SIG-M5 (cell line): Measurements from ENCODE around the gene CSTA.
A peak's percentile ranks its signal among the peaks of the same experiment; 100 is the strongest.

Experiments used
- DNase-seq: peaks from one replicate; lab custom pipeline; 2025; lab: John Stamatoyannopoulos, UW

CSTA gene

GRCh38 chr3:122324871-122325323 is at the start of gene CSTA:
CSTA (plus strand) TSS chr3:122325248; CDS start chr3:122325293, 45 bp downstream.
- peak; percentile 66 for DNase-seq

GRCh38 chr3:122281891-122282290 is 43.2 kb upstream of the CSTA start:
- no peak for DNase-seq

GRCh38 chr3:122283796-122284445 is 41.1 kb upstream of the CSTA start:
- DNase-seq, result no peak

- DNase-seq, result no peak
Observed at GRCh38 chr3:122284486-122284885, 40.6 kb upstream of the CSTA start.

GRCh38 chr3:122294359-122294758 is 30.7 kb upstream of the CSTA start:
- DNase-seq, result no peak

- DNase-seq, result peak; percentile 75
Observed at GRCh38 chr3:122295266-122296062, 29.6 kb upstream of the CSTA start.

GRCh38 chr3:122298239-122298638 is 26.8 kb upstream of the CSTA start:
- DNase-seq, result no peak

- no peak for DNase-seq
Observed at GRCh38 chr3:122299215-122299614, 25.8 kb upstream of the CSTA start.

- DNase-seq, result no peak
Observed at GRCh38 chr3:122299872-122300460, 25.1 kb upstream of the CSTA start.

GRCh38 chr3:122301063-122301462 is 24.0 kb upstream of the CSTA start:
- no peak for DNase-seq

- no peak for DNase-seq
Observed at GRCh38 chr3:122305818-122306621, 19.0 kb upstream of the CSTA start.

- no peak for DNase-seq
Observed at GRCh38 chr3:122306622-122306953, 18.5 kb upstream of the CSTA start.

- DNase-seq, result no peak
Observed at GRCh38 chr3:122307094-122307687, 17.9 kb upstream of the CSTA start.

GRCh38 chr3:122307976-122308375 is 17.1 kb upstream of the CSTA start:
- DNase-seq, result no peak

GRCh38 chr3:122310361-122310760 is 14.7 kb upstream of the CSTA start:
- DNase-seq, result no peak

- peak; percentile 11 for DNase-seq
Observed at GRCh38 chr3:122312826-122313225, 12.2 kb upstream of the CSTA start.

- DNase-seq, result no peak
Observed at GRCh38 chr3:122313281-122313680, 11.8 kb upstream of the CSTA start.

GRCh38 chr3:122314228-122314876 is 10.7 kb upstream of the CSTA start:
- no peak for DNase-seq

GRCh38 chr3:122315619-122316018 is 9.4 kb upstream of the CSTA start:
- no peak for DNase-seq

GRCh38 chr3:122316368-122316767 is 8.7 kb upstream of the CSTA start:
- no peak for DNase-seq

GRCh38 chr3:122318620-122319019 is 6.4 kb upstream of the CSTA start:
- no peak for DNase-seq
